HL-60 (cell line): ENCODE data around the gene CPLX3.

ENCODE experiments used
- DNase-seq, 2 experiments: peaks; one replicate each; pipeline ENCODE4 v3.0.0-alpha.2; 2010 to 2020; ENCODE audit warnings: low read depth in 1 of 2, low spot score in 1 of 2
- H3K27ac ChIP-seq: fragments of 250-450 bp; sonication (Bioruptor Pico); replicated peaks from 2 replicates; pipeline ENCODE4 v1.5.1; 2020; ENCODE audit warnings: mild to moderate bottlenecking, moderate library complexity
- H3K27me3 ChIP-seq: fragments of 250-450 bp; sonication (Bioruptor Pico); 2 replicates; pipeline ENCODE4 v1.5.1; 2021; ENCODE audit warnings: mild to moderate bottlenecking, moderate library complexity; ENCODE audit not compliant: insufficient read depth, poor library complexity, severe bottlenecking
- H3K4me3 ChIP-seq: replicated peaks from 2 replicates; pipeline ENCODE4 v1.5.1; 2011; ENCODE audit warnings: mild to moderate bottlenecking, control low read depth, low read length; ENCODE audit not compliant: insufficient read depth
- GABPA ChIP-seq: IDR thresholded peaks from 2 replicates; pipeline ENCODE4 v1.6.1; 2012; ENCODE audit warnings: low read depth
- POLR2AphosphoS5 ChIP-seq: IDR thresholded peaks from 2 replicates; pipeline ENCODE4 v1.6.1; 2012; ENCODE audit warnings: low read depth
- SPI1 ChIP-seq: IDR thresholded peaks from 2 replicates; pipeline ENCODE4 v1.6.1; 2012; ENCODE audit warnings: low read depth, mild to moderate bottlenecking, borderline replicate concordance
- TF ChIP-seq, protein P1 (sequence below): IDR thresholded peaks from 2 replicates; pipeline ENCODE4 v1.6.1; 2012; ENCODE audit warnings: low read depth; ENCODE audit not compliant: insufficient replicate concordance
- TF ChIP-seq, protein P2 (sequence below): IDR thresholded peaks from one replicate; pipeline ENCODE4 v1.5.1; 2011; ENCODE audit warnings: low read length, control low read depth, inconsistent platforms; ENCODE audit not compliant: insufficient read depth

CPLX3 gene

DNA sequence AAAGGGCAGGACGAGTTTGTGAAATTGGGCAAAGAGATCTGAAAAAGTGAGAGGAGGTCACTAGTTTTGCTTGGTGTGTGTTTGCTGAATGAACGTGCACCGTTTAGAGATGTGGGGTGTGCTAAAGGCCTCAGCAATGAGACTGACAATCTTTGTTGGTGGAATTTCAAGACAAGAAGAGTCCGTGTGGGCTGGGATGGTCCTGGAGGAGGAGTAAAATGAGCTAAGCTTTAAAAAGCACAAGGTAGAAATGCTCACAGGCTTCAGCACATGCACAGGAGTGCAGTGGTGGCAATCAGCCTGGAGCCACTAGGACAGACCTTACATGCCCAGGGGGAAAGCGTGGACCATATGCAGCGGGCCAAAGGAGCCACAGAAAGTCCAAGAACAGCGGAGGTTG is 1.5 kb upstream of the CPLX3 start:
- no peak for DNase-seq
- H3K27ac ChIP-seq, result no peak overlapping the region
- peaks cover 16% of the 10 kb centered on the region for H3K27me3 ChIP-seq
- H3K4me3 ChIP-seq, result no peak overlapping the region
- TF ChIP-seq, protein P1, sequence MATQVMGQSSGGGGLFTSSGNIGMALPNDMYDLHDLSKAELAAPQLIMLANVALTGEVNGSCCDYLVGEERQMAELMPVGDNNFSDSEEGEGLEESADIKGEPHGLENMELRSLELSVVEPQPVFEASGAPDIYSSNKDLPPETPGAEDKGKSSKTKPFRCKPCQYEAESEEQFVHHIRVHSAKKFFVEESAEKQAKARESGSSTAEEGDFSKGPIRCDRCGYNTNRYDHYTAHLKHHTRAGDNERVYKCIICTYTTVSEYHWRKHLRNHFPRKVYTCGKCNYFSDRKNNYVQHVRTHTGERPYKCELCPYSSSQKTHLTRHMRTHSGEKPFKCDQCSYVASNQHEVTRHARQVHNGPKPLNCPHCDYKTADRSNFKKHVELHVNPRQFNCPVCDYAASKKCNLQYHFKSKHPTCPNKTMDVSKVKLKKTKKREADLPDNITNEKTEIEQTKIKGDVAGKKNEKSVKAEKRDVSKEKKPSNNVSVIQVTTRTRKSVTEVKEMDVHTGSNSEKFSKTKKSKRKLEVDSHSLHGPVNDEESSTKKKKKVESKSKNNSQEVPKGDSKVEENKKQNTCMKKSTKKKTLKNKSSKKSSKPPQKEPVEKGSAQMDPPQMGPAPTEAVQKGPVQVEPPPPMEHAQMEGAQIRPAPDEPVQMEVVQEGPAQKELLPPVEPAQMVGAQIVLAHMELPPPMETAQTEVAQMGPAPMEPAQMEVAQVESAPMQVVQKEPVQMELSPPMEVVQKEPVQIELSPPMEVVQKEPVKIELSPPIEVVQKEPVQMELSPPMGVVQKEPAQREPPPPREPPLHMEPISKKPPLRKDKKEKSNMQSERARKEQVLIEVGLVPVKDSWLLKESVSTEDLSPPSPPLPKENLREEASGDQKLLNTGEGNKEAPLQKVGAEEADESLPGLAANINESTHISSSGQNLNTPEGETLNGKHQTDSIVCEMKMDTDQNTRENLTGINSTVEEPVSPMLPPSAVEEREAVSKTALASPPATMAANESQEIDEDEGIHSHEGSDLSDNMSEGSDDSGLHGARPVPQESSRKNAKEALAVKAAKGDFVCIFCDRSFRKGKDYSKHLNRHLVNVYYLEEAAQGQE, result no peak

DNA sequence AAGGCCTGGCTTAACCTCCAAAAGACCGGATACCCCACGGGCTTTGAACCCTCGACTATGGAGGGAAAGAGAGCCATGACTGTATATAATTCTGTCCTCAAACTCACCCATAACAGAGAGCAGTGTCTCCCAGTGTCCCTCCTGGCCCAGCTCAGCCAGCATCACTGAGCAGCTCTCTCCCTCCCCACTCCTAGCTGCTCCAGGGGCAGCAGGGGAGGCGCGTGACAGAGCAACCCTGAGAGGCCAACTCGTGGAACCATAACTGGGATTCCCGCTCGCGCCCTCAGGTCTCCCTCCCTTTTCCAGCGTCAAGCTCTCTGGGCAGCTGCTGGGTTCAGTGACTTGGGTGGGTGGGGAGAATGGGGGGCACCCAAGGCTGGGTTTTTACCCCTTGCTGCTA is 561 bp upstream of the CPLX3 start:
- peaks cover 16% of the 10 kb centered on the region for H3K27me3 ChIP-seq
- DNase-seq, result no peak

DNA sequence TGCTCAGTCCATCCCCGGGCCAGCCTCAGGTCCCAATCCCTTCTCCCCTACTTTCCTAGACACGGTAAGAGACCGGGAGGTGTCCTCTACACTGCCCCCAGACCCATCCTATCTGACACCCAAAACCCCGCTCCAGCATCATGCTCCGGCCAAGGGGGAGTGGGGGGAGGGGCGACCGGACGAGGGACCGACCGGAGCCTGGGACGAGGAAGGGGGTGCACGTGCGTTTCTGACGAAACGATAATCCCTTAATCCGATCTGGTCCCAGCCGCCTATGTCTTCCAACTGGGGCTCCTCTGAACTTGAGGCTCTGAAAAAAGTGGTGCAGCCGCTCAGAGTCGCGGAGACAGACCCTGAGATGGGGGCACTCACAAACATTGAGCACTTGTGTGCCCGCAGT is 494 bp downstream of the CPLX3 start:
- Histone ChIP-seq H3K27me3 (peaks cover 16% of the 10 kb centered on the region), H3K4me3 (no peak overlapping the region), H3K27ac (no peak overlapping the region)
- TF ChIP-seq GABPA (no peak), POLR2AphosphoS5 (no peak), SPI1 (no peak)
- TF ChIP-seq, protein P2, sequence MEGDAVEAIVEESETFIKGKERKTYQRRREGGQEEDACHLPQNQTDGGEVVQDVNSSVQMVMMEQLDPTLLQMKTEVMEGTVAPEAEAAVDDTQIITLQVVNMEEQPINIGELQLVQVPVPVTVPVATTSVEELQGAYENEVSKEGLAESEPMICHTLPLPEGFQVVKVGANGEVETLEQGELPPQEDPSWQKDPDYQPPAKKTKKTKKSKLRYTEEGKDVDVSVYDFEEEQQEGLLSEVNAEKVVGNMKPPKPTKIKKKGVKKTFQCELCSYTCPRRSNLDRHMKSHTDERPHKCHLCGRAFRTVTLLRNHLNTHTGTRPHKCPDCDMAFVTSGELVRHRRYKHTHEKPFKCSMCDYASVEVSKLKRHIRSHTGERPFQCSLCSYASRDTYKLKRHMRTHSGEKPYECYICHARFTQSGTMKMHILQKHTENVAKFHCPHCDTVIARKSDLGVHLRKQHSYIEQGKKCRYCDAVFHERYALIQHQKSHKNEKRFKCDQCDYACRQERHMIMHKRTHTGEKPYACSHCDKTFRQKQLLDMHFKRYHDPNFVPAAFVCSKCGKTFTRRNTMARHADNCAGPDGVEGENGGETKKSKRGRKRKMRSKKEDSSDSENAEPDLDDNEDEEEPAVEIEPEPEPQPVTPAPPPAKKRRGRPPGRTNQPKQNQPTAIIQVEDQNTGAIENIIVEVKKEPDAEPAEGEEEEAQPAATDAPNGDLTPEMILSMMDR, result no peak
- TF ChIP-seq, protein P1, result no peak
- no peak for DNase-seq

More for the DNA sequence above, 561 bp upstream of the CPLX3 start:
- Histone ChIP-seq H3K27ac (no peak overlapping the region), H3K4me3 (no peak overlapping the region)
- TF ChIP-seq, protein P2, result no peak
- TF ChIP-seq SPI1 (no peak), POLR2AphosphoS5 (no peak), GABPA (no peak)
- TF ChIP-seq, protein P1, result no peak

DNA sequence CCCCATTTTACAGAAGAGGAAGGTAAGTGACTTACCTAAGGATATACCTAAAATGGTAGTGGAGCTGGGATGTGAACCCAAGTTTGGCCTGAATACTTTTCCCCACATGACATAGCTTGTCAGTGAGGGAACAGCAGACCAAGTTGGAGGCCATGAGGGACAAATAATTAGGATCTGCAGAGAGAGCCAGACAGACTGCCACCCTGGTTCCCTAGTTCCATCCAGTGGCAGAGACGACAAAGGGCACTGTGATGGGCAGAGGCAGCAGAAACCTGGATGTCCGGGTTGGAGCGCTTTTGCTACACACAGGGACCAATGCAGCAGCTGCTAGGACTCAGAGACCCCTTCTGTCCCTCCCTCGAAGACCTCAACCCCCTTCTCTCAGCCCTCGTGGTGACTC is 1.2 kb downstream of the CPLX3 start:
- Histone ChIP-seq H3K4me3 (no peak overlapping the region), H3K27ac (no peak overlapping the region)

More for the DNA sequence above, 1.2 kb downstream of the CPLX3 start:
- TF ChIP-seq, protein P1, result no peak
- no peak for TF ChIP-seq POLR2AphosphoS5
- no peak for TF ChIP-seq SPI1
- TF ChIP-seq, protein P2, result no peak
- TF ChIP-seq GABPA, result no peak
- DNase-seq, result no peak
- peaks cover 16% of the 10 kb centered on the region for H3K27me3 ChIP-seq
